Islet precursor cell (in vitro differentiated cells): ENCODE measurements around the gene RNPEP.
"Not testable (repeated sequence)": the region's sequence is repeated elsewhere in the genome, so short reads cannot be mapped to it uniquely, and the experiment has no call there.

ENCODE experiments used
- DNase-seq: peaks from one replicate; pipeline ENCODE4 v3.0.0-alpha.2; 2018

Gene RNPEP

GRCh38 chr1:201982623-201983379, at the start of gene RNPEP:
RNPEP (plus strand) TSS chr1:201982648; CDS start chr1:201982667, 19 bp downstream.
- peak; percentile 90 for DNase-seq

- no peak for DNase-seq
Observed at GRCh38 chr1:201933840-201934430, 48.5 kb upstream of the RNPEP start.

- no peak for DNase-seq
Observed at GRCh38 chr1:201937624-201938213, 44.7 kb upstream of the RNPEP start.

GRCh38 chr1:201938440-201939035, 43.9 kb upstream of the RNPEP start:
- peak; percentile 70 for DNase-seq

GRCh38 chr1:201939148-201939547, 43.3 kb upstream of the RNPEP start:
- no peak for DNase-seq

- no peak for DNase-seq
Observed at GRCh38 chr1:201939574-201939973, 42.9 kb upstream of the RNPEP start.

GRCh38 chr1:201940316-201940715, 42.1 kb upstream of the RNPEP start:
- not testable (repeated sequence) for DNase-seq

- DNase-seq: peak; percentile 91
Observed at GRCh38 chr1:201941420-201942128, 40.9 kb upstream of the RNPEP start.

GRCh38 chr1:201942129-201942495, 40.3 kb upstream of the RNPEP start:
- DNase-seq: no peak

GRCh38 chr1:201944002-201944401, 38.4 kb upstream of the RNPEP start:
- no peak for DNase-seq

GRCh38 chr1:201944639-201945038, 37.8 kb upstream of the RNPEP start:
- no peak for DNase-seq

GRCh38 chr1:201945157-201945556, 37.3 kb upstream of the RNPEP start:
- no peak for DNase-seq

GRCh38 chr1:201945863-201946223, 36.6 kb upstream of the RNPEP start:
- no peak for DNase-seq

- DNase-seq: peak; percentile 99
Observed at GRCh38 chr1:201946224-201946908, 36.1 kb upstream of the RNPEP start, which contains the start of gene LMOD1. LMOD1 (minus strand) TSS chr1:201946548; CDS start chr1:201946340, 208 bp downstream.

GRCh38 chr1:201947697-201948008, 34.8 kb upstream of the RNPEP start:
- DNase-seq: no peak

GRCh38 chr1:201949491-201949890, 33.0 kb upstream of the RNPEP start:
- DNase-seq: no peak

GRCh38 chr1:201954263-201955008, 28.0 kb upstream of the RNPEP start:
- no peak for DNase-seq

- DNase-seq: peak; percentile 100
Observed at GRCh38 chr1:201955009-201955728, 27.3 kb upstream of the RNPEP start, which contains the start of gene TIMM17A. TIMM17A (plus strand) TSS chr1:201955503; CDS start chr1:201955527, 24 bp downstream.

GRCh38 chr1:201955729-201956143, 26.7 kb upstream of the RNPEP start:
- no peak for DNase-seq

GRCh38 chr1:201958348-201958747, 24.1 kb upstream of the RNPEP start:
- DNase-seq: no peak

- DNase-seq: not testable (repeated sequence)
Observed at GRCh38 chr1:201962382-201962781, 20.1 kb upstream of the RNPEP start.
